ENCODE measurements around the gene DCAF7.

DNA sequence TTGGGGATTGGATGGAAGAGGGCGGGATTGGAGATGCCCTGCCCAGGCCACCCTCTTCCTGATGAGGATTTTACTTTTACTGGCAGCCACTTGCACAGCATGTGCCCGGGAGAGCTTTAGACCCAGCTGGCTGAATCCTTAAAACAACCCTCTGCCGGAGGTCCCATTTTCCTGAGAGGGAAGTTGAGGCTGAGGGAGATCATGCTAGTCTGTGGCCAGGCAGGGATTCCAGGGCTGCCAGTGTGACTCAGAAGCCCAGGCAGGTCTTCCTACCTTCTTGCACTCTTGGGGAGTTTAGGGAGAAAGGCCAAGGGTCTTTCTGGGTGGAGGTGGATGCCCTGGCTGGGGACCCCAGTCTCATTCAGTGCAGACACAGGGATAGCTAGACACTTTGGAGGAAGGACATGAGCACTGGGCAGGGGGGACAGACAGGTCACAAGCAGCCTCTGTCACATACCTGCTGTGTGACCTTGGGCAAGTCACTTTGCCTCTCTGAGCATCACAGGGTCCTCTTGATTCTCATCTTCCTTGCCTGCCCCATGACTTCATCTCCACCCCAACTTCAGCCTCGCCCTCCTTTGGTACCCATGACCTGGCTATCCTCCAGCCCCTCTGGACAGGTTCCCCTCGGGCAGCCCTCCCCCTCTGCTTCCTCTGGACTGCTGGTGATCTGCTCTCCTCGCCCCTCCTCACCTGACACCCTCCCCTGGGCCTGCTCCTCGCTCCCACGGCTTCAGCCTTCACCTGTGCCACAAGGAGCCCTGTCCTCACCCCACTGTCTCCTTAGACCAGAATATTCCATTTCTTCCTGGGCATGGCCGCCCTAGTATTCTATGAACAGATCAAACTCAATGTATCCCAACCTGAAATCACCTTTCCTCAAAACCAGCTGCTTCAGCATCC, 11.3 kb upstream of the DCAF7 start:
- TF ChIP-seq CTCF (IDR thresholded peaks at IDR 0.05; ENCODE audit: low read length) = no peak
- no peak for TF ChIP-seq EZH2 (optimal IDR thresholded peaks at IDR 0.05; ENCODE audit: low read depth, low read length)
- no peak for TF ChIP-seq EZH2phosphoT487 (IDR thresholded peaks at IDR 0.05; ENCODE audit: low read length)

Data from MM.1S (cell line).